Right lobe of liver (tissue), 6 donors: ENCODE data around the gene ARHGDIB. TPM values are rescaled to one million over a fixed set of nuclear protein-coding genes. Genes with fewer than 3 reads are reported as not detected.

Source experiments
- ATAC-seq, 4 donors: fragments of 200-7000 bp; cut with Tn5 transposase; one replicate each; pipeline ENCODE4 v1.9.1; 2020; ENCODE audit warnings: mild to moderate bottlenecking in 4 of 4, moderate library complexity in 4 of 4
- DNase-seq, 3 donors: peaks; one replicate each; pipeline ENCODE4 v3.0.0-alpha.2; 2020
- H3K27ac ChIP-seq, 3 donors: fragments of 200-600 bp; one replicate each; pipeline ENCODE4 v1.8.0; 2022
- H3K27me3 ChIP-seq, 2 donors: fragments of 200-600 bp; one replicate each; pipeline ENCODE4 v1.8.0; 2022
- H3K36me3 ChIP-seq, 4 donors: fragments of 200-600 bp; sonication (generic) in 1 of 4; one replicate each; pipeline versions ENCODE4 v1.5.1 to v1.8.0; 2017 to 2022; ENCODE audit warnings: control low read depth in 1 of 4
- H3K4me1 ChIP-seq, 4 donors: fragments of 200-600 bp; sonication (generic) in 1 of 4; one replicate each; pipeline versions ENCODE4 v1.5.1 to v1.8.0; 2017 to 2022; ENCODE audit warnings: control low read depth in 1 of 4
- H3K4me3 ChIP-seq, 3 donors: fragments of 200-600 bp; one replicate each; pipeline ENCODE4 v1.8.0; 2022
- H3K9me3 ChIP-seq, 4 donors: fragments of 200-600 bp; sonication (generic) in 1 of 4; one replicate each; pipeline versions ENCODE4 v1.5.1 to v1.8.0; 2017 to 2022; ENCODE audit warnings: control low read depth in 1 of 4
- POLR2A ChIP-seq: fragments of 450-650 bp; IDR thresholded peaks from one replicate; pipeline ENCODE4 v1.6.1; 2017; ENCODE audit warnings: antibody characterized with exemption, mild to moderate bottlenecking
- WGBS: methylation state at CpG from one replicate; pipeline ENCODE4 v1.1.6; 2018; ENCODE audit warnings: low coverage, low lambda C conversion rate; ENCODE audit not compliant: insufficient coverage; ENCODE audit errors: missing lambda C conversion rate; 5-methylcytosine and 5-hydroxymethylcytosine counted together
- intact Hi-C, 2 donors: fragments of 100-400 bp; cut with DNase I; formaldehyde crosslinking; loops; one replicate each; pipeline versions ENCODE4 v1.11.2 to v1.14.1; 2022
- total RNA-seq, 6 experiments: library from RNA; depleted of rRNA in 2 of 6; stranded (reverse); fragments of >200 nt in 2 of 6; fragmentation: NEBNext Ultra II Directional in 3 of 6; extraction: Animal tissue kit (Norgen Biotek cat#: 25700) in 3 of 6; gene quantifications; one replicate each; pipeline versions ENCODE4 v1.1.0 to v1.2.4, GENCODE V29; 2016 to 2023
- TF ChIP-seq, protein P1 (sequence below), 4 donors: fragments of 200-600 bp in 3 of 4; fragments of 450-650 bp in 1 of 4; IDR thresholded peaks; one replicate each; pipeline versions ENCODE4 v1.5.1 to v1.8.0; 2016 to 2022; ENCODE audit warnings: antibody characterized with exemption in 4 of 4, mild to moderate bottlenecking in 2 of 4
- donor health status: DM: no; HTN: yes; CAD: no.
- donor health status: DM: no; HTN: no; CAD: no.
- donor health status: DM: no; HTN: no; CAD: no.
- donor health status: DM: no; HTN: yes; CAD: no.
- donor health status: DM: no; HTN: yes; CAD: no.

The ARHGDIB gene
- total RNA-seq, 6 experiments from 2014 or later = 17.2 to 58.1 (median 31.9) TPM

DNA sequence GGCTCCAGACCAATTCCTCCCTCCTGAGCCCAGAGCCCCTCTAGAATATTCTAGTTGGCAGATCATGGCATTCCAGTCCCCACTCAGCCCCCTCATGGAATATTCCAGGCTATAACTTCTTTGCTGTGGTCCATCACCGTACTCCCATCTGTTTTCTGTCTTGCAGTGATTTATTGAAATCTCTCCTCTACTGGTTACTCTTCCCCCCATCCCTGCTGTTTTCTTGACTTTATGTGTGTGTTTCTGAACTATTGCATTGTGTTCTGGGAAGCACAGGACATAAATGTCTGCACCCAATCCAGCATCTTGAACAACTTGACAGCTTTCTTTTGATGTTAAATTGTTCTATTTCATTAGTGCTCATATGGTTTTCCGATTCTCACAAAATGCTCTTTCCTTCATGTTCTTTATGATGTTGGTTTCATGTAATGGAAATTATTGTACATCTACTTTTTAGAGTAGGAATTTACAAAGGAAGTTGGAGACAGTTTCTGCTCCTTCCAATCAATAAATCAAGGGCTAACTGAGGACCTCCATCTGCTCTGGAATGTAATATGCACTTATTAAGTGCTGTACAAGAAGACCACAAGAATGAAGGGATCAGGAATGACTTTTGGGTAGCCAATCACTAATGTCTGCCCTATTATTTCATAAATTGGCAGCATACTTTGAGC lies 37.8 kb upstream of the ARHGDIB start:
- Histone ChIP-seq H3K36me3 (no peaks in the 10 kb centered on the region), H3K4me3 (no peak overlapping the region), H3K4me1 (no peaks in the 10 kb centered on the region), H3K27ac (no peak overlapping the region), H3K27me3 (no peaks in the 10 kb centered on the region), H3K9me3 (no peaks in the 10 kb centered on the region)
- intact Hi-C loops = loop anchor here (10.0 kb wide), 1 partner anchor 154 kb away; the partner anchor contains the start of gene ART4 (in 2 of the 2)
- TF ChIP-seq, protein P1, sequence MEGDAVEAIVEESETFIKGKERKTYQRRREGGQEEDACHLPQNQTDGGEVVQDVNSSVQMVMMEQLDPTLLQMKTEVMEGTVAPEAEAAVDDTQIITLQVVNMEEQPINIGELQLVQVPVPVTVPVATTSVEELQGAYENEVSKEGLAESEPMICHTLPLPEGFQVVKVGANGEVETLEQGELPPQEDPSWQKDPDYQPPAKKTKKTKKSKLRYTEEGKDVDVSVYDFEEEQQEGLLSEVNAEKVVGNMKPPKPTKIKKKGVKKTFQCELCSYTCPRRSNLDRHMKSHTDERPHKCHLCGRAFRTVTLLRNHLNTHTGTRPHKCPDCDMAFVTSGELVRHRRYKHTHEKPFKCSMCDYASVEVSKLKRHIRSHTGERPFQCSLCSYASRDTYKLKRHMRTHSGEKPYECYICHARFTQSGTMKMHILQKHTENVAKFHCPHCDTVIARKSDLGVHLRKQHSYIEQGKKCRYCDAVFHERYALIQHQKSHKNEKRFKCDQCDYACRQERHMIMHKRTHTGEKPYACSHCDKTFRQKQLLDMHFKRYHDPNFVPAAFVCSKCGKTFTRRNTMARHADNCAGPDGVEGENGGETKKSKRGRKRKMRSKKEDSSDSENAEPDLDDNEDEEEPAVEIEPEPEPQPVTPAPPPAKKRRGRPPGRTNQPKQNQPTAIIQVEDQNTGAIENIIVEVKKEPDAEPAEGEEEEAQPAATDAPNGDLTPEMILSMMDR (IDR thresholded peaks at IDR 0.05) = no peak
- TF ChIP-seq POLR2A = no peak
- DNase-seq = no peak
- no peak for ATAC-seq
- 92% methylated on average over 2 of the region's 2 CpGs for WGBS

DNA sequence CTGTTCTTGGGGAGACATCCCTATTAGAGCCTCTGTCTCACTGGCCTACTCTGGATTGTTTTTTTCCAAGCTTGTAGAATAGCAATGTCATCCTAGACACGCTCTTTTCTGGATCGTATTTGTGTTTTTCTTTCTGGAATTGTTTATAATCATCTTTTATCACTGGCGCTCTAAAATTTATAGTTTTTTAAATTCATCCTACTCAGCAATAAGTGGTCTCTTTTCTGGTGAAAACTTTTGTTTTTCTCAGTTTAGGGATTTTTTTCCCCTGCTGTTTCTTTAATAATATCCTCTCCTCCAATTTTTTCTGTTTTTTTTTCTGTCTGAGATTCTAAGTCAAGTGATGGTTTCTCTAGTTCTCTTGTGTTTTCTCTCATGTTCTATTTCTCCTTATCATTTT lies 36.6 kb upstream of the ARHGDIB start:
- Histone ChIP-seq H3K4me3 (no peak overlapping the region), H3K27ac (no peak overlapping the region), H3K9me3 (no peaks in the 10 kb centered on the region), H3K4me1 (no peaks in the 10 kb centered on the region), H3K36me3 (no peaks in the 10 kb centered on the region), H3K27me3 (no peaks in the 10 kb centered on the region)
- 79% methylated on average over 3 of the region's 3 CpGs for WGBS
- ATAC-seq (no peak), DNase-seq (no peak)
- intact Hi-C loops = loop anchor here (10.0 kb wide), 1 partner anchor 153 kb away; the partner anchor contains the start of gene ART4 (in 2 of the 2)
- TF ChIP-seq POLR2A = no peak
- TF ChIP-seq, protein P1 (IDR thresholded peaks at IDR 0.05) = no peak

DNA sequence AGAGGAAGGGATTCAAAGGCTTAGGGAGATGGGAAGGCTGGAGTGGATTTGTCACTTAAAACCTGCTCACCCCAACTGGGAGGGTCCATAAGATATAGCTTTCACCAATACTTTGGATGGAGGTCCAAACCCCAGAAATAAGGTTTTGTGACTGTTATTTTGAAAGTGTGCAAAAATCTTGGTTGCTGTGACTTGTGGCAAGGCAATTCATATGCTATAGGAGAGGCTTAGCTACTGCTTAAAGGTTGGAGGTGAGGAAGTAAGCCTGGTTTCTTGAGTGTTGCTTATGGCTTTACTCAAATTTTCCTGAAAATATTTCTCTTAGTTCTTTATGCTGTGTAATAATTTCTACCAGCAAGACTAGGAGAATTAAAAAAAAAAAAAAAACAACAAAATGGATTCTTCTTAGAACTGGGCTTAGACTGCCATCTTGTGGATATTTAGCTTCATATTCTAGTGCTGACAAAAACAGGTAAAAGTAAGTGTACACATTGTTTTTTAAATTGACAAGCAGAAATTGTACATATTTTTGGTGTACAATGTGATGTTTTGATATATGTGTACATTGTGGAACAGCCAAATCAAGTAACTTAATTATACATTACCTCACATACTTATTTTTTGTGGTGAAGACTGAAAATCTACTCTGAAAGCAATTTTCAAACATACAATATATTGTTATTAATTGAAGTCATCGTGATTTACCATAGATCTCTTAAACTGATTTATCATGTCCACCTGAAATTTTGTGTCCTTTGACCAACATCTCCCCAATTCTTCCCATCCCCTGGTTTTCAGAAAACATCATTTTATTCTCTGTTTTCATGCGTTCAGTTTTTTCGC lies 34.4 kb upstream of the ARHGDIB start:
- H3K36me3 ChIP-seq = no peaks in the 10 kb centered on the region
- H3K4me3 ChIP-seq = no peak overlapping the region
- no peaks in the 10 kb centered on the region for H3K9me3 ChIP-seq
- no peak overlapping the region for H3K27ac ChIP-seq
- DNase-seq (no peak), ATAC-seq (peak; percentile 73 to 82 (median 81))
- 93% methylated on average over 3 of the region's 3 CpGs for WGBS
- no peak for TF ChIP-seq POLR2A
- TF ChIP-seq, protein P1 (IDR thresholded peaks at IDR 0.05) = peak; percentile 66 to 70 (median 68)
- H3K27me3 ChIP-seq = no peaks in the 10 kb centered on the region
- H3K4me1 ChIP-seq = no peaks in the 10 kb centered on the region
- intact Hi-C loops = loop anchor here (10.0 kb wide), 1 partner anchor 151 kb away; the partner anchor contains the start of gene ART4 (in 2 of the 2)

DNA sequence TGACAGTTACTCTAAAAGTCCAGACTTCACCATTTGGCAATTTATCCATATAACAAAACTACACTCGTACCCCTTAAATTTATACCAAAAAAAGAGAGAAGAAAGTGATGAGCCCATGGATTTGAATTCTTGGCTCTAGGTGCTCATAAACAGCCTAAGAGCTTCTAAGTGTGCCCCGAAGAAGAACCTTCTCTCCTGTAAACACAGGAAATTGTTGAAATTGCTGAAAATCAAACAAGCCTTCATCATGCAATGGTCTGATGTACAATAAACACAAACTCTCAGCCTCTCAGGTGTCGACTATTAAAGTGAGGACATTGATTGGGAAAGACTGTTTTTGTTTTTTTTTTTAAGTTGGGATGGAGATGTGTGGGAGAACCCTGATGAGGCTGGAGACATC lies 33.2 kb upstream of the ARHGDIB start:
- Histone ChIP-seq H3K9me3 (no peaks in the 10 kb centered on the region), H3K36me3 (no peaks in the 10 kb centered on the region), H3K4me3 (no peak overlapping the region), H3K27me3 (no peaks in the 10 kb centered on the region), H3K27ac (no peak overlapping the region), H3K4me1 (no peaks in the 10 kb centered on the region)
- ATAC-seq (no peak), DNase-seq (no peak)
- intact Hi-C loops = loop anchor here (10.0 kb wide), 1 partner anchor 150 kb away; the partner anchor contains the start of gene ART4 (in 2 of the 2)
- TF ChIP-seq POLR2A = no peak
- TF ChIP-seq, protein P1 (IDR thresholded peaks at IDR 0.05) = no peak
- 23% methylated on average over 3 of the region's 3 CpGs for WGBS
